ENCODE measurements around the gene SPATA12.

Gene SPATA12

GRCh38 chr3:57089043-57089442 is 28.6 kb downstream of the SPATA12 start:
- no peak for FAIRE-seq
- no peak for DNase-seq (ENCODE audit: insufficient read length, low spot score)
- no peak for TF ChIP-seq CTCF (IDR thresholded peaks at IDR 0.05; ENCODE audit: insufficient read depth, missing control alignments)

GRCh38 chr3:57091521-57092273 is 31.2 kb downstream of the SPATA12 start:
- FAIRE-seq (no peak), DNase-seq (ENCODE audit: insufficient read length, low spot score) (no peak)
- no peak for TF ChIP-seq CTCF (IDR thresholded peaks at IDR 0.05; ENCODE audit: insufficient read depth, missing control alignments)

- no peak for TF ChIP-seq CTCF (IDR thresholded peaks at IDR 0.05; ENCODE audit: insufficient read depth, missing control alignments)
- DNase-seq (ENCODE audit: insufficient read length, low spot score): no peak
- FAIRE-seq: no peak
These were observed 33.0 kb downstream of the SPATA12 start for GRCh38 chr3:57093489-57093888.

GRCh38 chr3:57093971-57094535 is 33.6 kb downstream of the SPATA12 start:
- DNase-seq (ENCODE audit: insufficient read length, low spot score): no peak
- no peak for FAIRE-seq
- TF ChIP-seq CTCF (IDR thresholded peaks at IDR 0.05; ENCODE audit: insufficient read depth, missing control alignments): no peak

- DNase-seq (ENCODE audit: insufficient read length, low spot score): no peak
- no peak for FAIRE-seq
- no peak for TF ChIP-seq CTCF (IDR thresholded peaks at IDR 0.05; ENCODE audit: insufficient read depth, missing control alignments)
These were observed 34.1 kb downstream of the SPATA12 start for GRCh38 chr3:57094575-57094974.

GRCh38 chr3:57095363-57095762 is 34.9 kb downstream of the SPATA12 start:
- FAIRE-seq (no peak), DNase-seq (ENCODE audit: insufficient read length, low spot score) (no peak)
- TF ChIP-seq CTCF (IDR thresholded peaks at IDR 0.05; ENCODE audit: insufficient read depth, missing control alignments): no peak

- FAIRE-seq: no peak
- TF ChIP-seq CTCF (IDR thresholded peaks at IDR 0.05; ENCODE audit: insufficient read depth, missing control alignments): no peak
- no peak for DNase-seq (ENCODE audit: insufficient read length, low spot score)
These were observed 37.1 kb downstream of the SPATA12 start for GRCh38 chr3:57097536-57097935.

Measured in D721Med (cell line).